ENCODE results near the gene GRM5.
A peak's percentile ranks its signal among the peaks of the same experiment; 100 is the strongest.

Gene GRM5

DNA sequence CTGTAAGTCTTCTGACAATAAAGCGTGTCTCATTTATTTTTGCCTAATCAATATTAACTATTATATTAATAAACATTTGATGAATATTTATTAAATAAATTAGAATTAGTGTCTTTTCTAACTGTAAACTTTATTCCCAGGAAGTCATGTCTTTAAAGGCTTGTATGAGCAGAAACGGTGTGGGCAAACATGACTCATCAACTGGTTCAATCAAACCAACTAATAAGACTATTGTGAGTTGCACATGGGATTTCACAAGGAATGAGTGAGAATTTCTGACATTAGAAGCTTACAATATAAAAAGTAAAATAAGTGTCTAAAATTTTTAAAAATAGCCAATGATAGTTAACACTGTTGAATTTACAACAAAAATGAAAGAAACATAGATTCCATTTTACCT, 469.0 kb downstream of the GRM5 start:
- no peak overlapping the region for H3K4me3 ChIP-seq (replicated peaks; ENCODE audit: low read depth, low read length)
- no peak for DNase-seq (ENCODE audit: extremely low read depth, insufficient read length)
- H3K36me3 ChIP-seq (ENCODE audit: control insufficient read depth, insufficient read depth, low read length) = no peaks in the 10 kb centered on the region
- no peaks in the 10 kb centered on the region; the same call in 1 of the 2 replicates for H3K27me3 ChIP-seq (replicated peaks; ENCODE audit: control insufficient read depth, insufficient read depth, low read length)
- TF ChIP-seq, protein P1, sequence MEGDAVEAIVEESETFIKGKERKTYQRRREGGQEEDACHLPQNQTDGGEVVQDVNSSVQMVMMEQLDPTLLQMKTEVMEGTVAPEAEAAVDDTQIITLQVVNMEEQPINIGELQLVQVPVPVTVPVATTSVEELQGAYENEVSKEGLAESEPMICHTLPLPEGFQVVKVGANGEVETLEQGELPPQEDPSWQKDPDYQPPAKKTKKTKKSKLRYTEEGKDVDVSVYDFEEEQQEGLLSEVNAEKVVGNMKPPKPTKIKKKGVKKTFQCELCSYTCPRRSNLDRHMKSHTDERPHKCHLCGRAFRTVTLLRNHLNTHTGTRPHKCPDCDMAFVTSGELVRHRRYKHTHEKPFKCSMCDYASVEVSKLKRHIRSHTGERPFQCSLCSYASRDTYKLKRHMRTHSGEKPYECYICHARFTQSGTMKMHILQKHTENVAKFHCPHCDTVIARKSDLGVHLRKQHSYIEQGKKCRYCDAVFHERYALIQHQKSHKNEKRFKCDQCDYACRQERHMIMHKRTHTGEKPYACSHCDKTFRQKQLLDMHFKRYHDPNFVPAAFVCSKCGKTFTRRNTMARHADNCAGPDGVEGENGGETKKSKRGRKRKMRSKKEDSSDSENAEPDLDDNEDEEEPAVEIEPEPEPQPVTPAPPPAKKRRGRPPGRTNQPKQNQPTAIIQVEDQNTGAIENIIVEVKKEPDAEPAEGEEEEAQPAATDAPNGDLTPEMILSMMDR (IDR thresholded peaks at IDR 0.05; ENCODE audit: insufficient read depth, low read length, poor library complexity, severe bottlenecking) = no peak

DNA sequence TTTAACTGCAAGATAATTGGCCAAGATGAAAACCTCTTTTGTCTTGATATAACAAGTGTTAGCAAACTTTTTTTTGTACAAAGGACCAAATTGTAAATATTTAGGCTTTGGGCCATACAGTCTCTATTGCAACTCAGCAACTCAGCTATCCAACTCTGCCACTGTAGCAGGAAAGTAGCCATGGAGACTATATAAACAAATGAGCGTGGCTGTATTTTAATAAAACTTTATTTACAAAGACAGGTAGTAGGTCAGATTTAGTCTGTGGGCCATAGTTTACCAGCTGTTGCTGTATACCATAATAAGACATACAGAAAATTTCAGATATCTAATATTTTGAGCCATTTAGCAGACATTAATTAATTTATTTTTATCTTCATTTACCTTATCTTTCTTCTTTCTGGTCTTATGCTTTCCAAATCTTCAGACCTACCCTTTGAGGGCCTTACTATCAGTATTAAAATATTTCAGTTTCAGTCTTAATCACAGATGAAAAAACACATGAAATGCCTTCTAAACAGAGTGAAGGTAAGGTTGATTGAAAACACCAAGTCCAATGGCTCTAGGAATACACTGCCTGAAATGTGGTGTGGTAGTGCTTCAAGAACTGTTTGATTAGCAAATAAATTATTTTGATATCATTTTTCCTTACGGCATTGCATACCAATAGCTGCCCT, 471.4 kb downstream of the GRM5 start:
- DNase-seq (ENCODE audit: extremely low read depth, insufficient read length) = peak; percentile 6
- Histone ChIP-seq H3K4me3 (replicated peaks; ENCODE audit: low read depth, low read length) (no peak overlapping the region), H3K36me3 (ENCODE audit: control insufficient read depth, insufficient read depth, low read length) (no peaks in the 10 kb centered on the region), H3K27me3 (replicated peaks; ENCODE audit: control insufficient read depth, insufficient read depth, low read length) (no peaks in the 10 kb centered on the region; the same call in 1 of the 2 replicates)
- TF ChIP-seq, protein P1 (IDR thresholded peaks at IDR 0.05; ENCODE audit: insufficient read depth, low read length, poor library complexity, severe bottlenecking) = no peak

DNA sequence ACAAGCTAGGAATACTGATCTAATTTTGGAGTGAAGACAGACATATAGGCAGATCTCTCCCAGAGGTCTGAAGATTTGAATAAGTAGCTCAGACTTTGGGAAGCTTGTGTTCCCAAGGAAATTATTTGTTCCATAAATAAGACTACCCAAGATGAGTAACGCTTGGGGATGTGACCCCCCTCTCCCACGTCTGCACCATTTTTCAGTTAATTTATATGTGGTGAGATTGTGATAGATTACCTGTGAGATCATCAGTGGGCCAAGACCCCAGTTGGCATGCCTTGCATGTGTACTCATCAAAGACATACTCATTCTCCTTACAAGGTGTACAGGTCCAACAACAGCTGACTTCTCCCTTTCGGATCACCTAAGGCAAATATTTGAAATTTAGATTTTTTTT, 475.4 kb downstream of the GRM5 start:
- no peaks in the 10 kb centered on the region for H3K36me3 ChIP-seq (ENCODE audit: control insufficient read depth, insufficient read depth, low read length)
- TF ChIP-seq, protein P1 (IDR thresholded peaks at IDR 0.05; ENCODE audit: insufficient read depth, low read length, poor library complexity, severe bottlenecking) = no peak
- H3K27me3 ChIP-seq (replicated peaks; ENCODE audit: control insufficient read depth, insufficient read depth, low read length) = no peaks in the 10 kb centered on the region
- DNase-seq (ENCODE audit: extremely low read depth, insufficient read length) = no peak
- no peak overlapping the region for H3K4me3 ChIP-seq (replicated peaks; ENCODE audit: low read depth, low read length)

DNA sequence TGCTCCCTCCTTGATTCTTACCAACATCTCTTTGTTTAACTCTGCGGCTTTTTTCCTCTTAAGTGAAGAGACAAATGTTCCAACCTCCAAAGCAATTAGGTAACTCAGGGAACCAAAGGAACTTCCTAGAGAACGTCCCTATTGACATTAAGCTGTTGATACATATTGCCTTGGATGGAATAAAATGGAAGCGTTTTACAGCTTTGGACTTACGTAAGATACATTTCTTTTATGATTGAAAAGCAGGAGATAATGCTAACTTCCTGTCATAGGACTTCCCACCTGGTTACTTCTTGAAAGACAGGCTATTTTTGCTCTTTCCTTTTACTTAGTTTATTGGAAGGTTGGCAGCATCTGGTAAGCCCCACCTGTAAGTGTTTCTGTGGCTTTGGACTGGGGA, 482.5 kb downstream of the GRM5 start:
- Histone ChIP-seq H3K4me3 (replicated peaks; ENCODE audit: low read depth, low read length) (no peak overlapping the region), H3K36me3 (ENCODE audit: control insufficient read depth, insufficient read depth, low read length) (no peaks in the 10 kb centered on the region), H3K27me3 (replicated peaks; ENCODE audit: control insufficient read depth, insufficient read depth, low read length) (no peaks in the 10 kb centered on the region)
- TF ChIP-seq, protein P1 (IDR thresholded peaks at IDR 0.05; ENCODE audit: insufficient read depth, low read length, poor library complexity, severe bottlenecking) = no peak
- DNase-seq (ENCODE audit: extremely low read depth, insufficient read length) = no peak

DNA sequence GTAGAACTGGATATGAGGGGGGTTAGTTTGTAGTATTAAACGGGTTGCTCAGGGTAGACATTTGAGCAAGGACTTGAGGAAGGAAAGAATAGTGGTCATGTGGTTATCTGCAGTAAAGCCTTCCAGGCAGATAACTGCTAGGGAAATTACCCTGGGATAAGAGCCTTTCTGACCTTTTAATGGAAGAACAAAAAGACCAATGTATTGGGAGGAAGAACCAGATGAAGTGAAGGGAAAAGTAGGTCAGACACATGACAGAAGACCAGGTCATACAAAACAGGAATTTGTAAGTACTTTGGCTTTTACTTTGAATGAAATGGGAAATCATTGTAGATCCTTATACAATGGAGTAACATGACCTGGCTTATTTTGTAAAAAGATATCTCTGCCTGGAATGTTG, 486.3 kb downstream of the GRM5 start:
- Histone ChIP-seq H3K4me3 (replicated peaks; ENCODE audit: low read depth, low read length) (no peak overlapping the region), H3K27me3 (replicated peaks; ENCODE audit: control insufficient read depth, insufficient read depth, low read length) (no peaks in the 10 kb centered on the region), H3K36me3 (ENCODE audit: control insufficient read depth, insufficient read depth, low read length) (no peaks in the 10 kb centered on the region)
- TF ChIP-seq, protein P1 (IDR thresholded peaks at IDR 0.05; ENCODE audit: insufficient read depth, low read length, poor library complexity, severe bottlenecking) = no peak
- DNase-seq (ENCODE audit: extremely low read depth, insufficient read length) = no peak

DNA sequence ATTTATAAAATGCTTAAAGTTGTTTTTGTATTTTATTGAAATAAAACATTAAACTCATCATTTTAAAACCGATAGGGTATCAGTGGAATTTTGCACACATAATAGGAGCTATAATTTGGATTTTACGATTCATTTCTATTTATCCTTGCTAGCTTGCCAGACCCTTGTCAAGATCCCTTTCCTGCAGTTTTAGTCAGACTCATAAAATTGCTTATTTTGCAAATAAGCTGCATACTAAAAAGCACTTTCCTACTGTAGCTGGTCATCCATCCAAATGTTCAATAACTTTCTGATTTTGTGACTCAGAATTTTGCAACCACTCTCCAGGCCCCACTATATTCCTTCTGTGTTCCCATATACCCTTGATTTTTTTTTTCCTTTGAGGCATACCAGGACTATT, 489.0 kb downstream of the GRM5 start:
- Histone ChIP-seq H3K36me3 (ENCODE audit: control insufficient read depth, insufficient read depth, low read length) (no peaks in the 10 kb centered on the region), H3K27me3 (replicated peaks; ENCODE audit: control insufficient read depth, insufficient read depth, low read length) (no peaks in the 10 kb centered on the region), H3K4me3 (replicated peaks; ENCODE audit: low read depth, low read length) (no peak overlapping the region)
- no peak for DNase-seq (ENCODE audit: extremely low read depth, insufficient read length)
- TF ChIP-seq, protein P1 (IDR thresholded peaks at IDR 0.05; ENCODE audit: insufficient read depth, low read length, poor library complexity, severe bottlenecking) = no peak

Measured in GM06990 (cell line).